Spleen (tissue), 11 donors: Measurements from ENCODE around the gene CACNA2D3. TPM values are rescaled to one million over a fixed set of nuclear protein-coding genes. Genes with fewer than 3 reads are reported as not detected.

ENCODE experiments used
- DNase-seq: peaks from one replicate; pipeline ENCODE4 v3.0.0-alpha.2; 2020
- H3K27ac ChIP-seq, 8 donors: fragments of 200-600 bp; sonication (generic) in 7 of 8; 1 replicate in 4 of 8; 2 replicates in 4 of 8; pipeline versions ENCODE4 v1.5.0 to v1.8.0; 2016 to 2021; ENCODE audit warnings: inconsistent platforms in 4 of 8, mild to moderate bottlenecking in 4 of 8, moderate library complexity in 1 of 8
- H3K27me3 ChIP-seq, 7 donors: fragments of 200-600 bp; sonication (generic) in 6 of 7; replicated peaks in 1 of 7; 1 replicate in 4 of 7; 2 replicates in 3 of 7; pipeline versions ENCODE4 v1.5.0 to v1.8.0; 2016 to 2021; ENCODE audit warnings: inconsistent platforms in 3 of 7, mild to moderate bottlenecking in 1 of 7
- H3K36me3 ChIP-seq, 6 donors: fragments of 200-600 bp; sonication (generic) in 5 of 6; 1 replicate in 4 of 6; 2 replicates in 2 of 6; pipeline versions ENCODE4 v1.5.0 to v1.8.0; 2016 to 2021; ENCODE audit warnings: inconsistent platforms in 2 of 6
- H3K4me1 ChIP-seq, 6 donors: fragments of 200-600 bp; sonication (generic) in 5 of 6; 1 replicate in 3 of 6; 2 replicates in 3 of 6; pipeline versions ENCODE4 v1.5.0 to v1.8.0; 2016 to 2021; ENCODE audit warnings: inconsistent platforms in 3 of 6
- H3K4me3 ChIP-seq, 8 donors: fragments of 200-600 bp; sonication (generic) in 7 of 8; 1 replicate in 4 of 8; 2 replicates in 4 of 8; pipeline versions ENCODE4 v1.5.0 to v1.8.0; 2016 to 2021; ENCODE audit warnings: inconsistent platforms in 4 of 8, mild to moderate bottlenecking in 4 of 8, moderate library complexity in 2 of 8
- H3K9me3 ChIP-seq, 8 donors: fragments of 200-600 bp; sonication (generic) in 7 of 8; 1 replicate in 4 of 8; 2 replicates in 4 of 8; pipeline versions ENCODE4 v1.5.0 to v1.8.0; 2016 to 2021; ENCODE audit warnings: inconsistent platforms in 4 of 8
- CTCF ChIP-seq, 11 experiments: fragments of 200-600 bp in 7 of 11; fragments of 450-650 bp in 4 of 11; sonication (generic) in 4 of 11; IDR thresholded peaks in 8 of 11; conservative IDR thresholded peaks in 3 of 11; 1 replicate in 7 of 11; 2 replicates in 4 of 11; pipeline versions ENCODE4 v1.4.0 to v1.8.0; 2016 to 2021; ENCODE audit warnings: antibody characterized with exemption in 11 of 11, inconsistent platforms in 4 of 11, mild to moderate bottlenecking in 1 of 11
- POLR2A ChIP-seq, 3 donors: fragments of 450-650 bp; IDR thresholded peaks; one replicate each; pipeline ENCODE4 v1.5.1; 2017; ENCODE audit warnings: antibody characterized with exemption in 3 of 3, mild to moderate bottlenecking in 1 of 3
- POLR2AphosphoS5 ChIP-seq, 3 donors: sonication (generic); formaldehyde crosslinking; IDR thresholded peaks; one replicate each; pipeline ENCODE4 v1.5.1; 2017; ENCODE audit warnings: antibody characterized with exemption in 3 of 3
- WGBS, 5 donors: extraction: QIAGEN DNeasy Blood & Tissue Kit in 3 of 5; methylation state at CpG; one replicate each; pipeline versions ENCODE4 v1.1.5 to v1.1.7; 2013 to 2018; 5-methylcytosine and 5-hydroxymethylcytosine counted together
- intact Hi-C: fragments of 100-400 bp; cut with DNase I; formaldehyde crosslinking; loops from one replicate; pipeline ENCODE4 v1.15.0; 2023; ENCODE audit warnings: low total_unique reads
- polyA plus RNA-seq, 3 donors: library from polyadenylated mRNA; stranded (reverse); fragments of 200-250 nt; gene quantifications; one replicate each; pipeline ENCODE4 v1.2.1, GENCODE V29; 2013
- total RNA-seq, 7 donors: library from RNA; depleted of rRNA in 3 of 7; stranded (reverse); fragments of >200 nt in 3 of 7; fragmentation: NEBNext Ultra II Directional in 4 of 7; extraction: Animal tissue kit (Norgen Biotek cat#: 25700) in 4 of 7; gene quantifications; one replicate each; pipeline versions ENCODE4 v1.1.0 to v1.2.1, GENCODE V29; 2016 to 2021
- donor health status: healthy with polysubstance abuse.
- donor health status: DM: no; HTN: no; CAD: no; lungs with moderate emphysema.
- donor health status: DM: no; HTN: no; CAD: no.
- donor health status: Bipolar disorder and iron deficiency.
- donor health status: healthy.
- donor health status: DM: no; HTN: no; CAD: no.
- donor health status: DM: yes; HTN: yes; CAD: no.

CACNA2D3 gene
- total and polyA plus RNA-seq, 10 donors = 0.83 to 4.9 (median 2.9) TPM

GRCh38 chr3:54954521-54954920 is 832.2 kb downstream of the CACNA2D3 start:
- Histone ChIP-seq H3K9me3 (no peaks in the 10 kb centered on the region), H3K4me3 (no peak overlapping the region), H3K27ac (no peak overlapping the region), H3K4me1 (peaks cover 0 to 19% (median 1%) of the 10 kb centered on the region in 6 donors), H3K27me3 (no peaks in the 10 kb centered on the region), H3K36me3 (no peaks in the 10 kb centered on the region)
- DNase-seq = no peak
- TF ChIP-seq POLR2A (IDR thresholded peaks at IDR 0.05) (no peak), CTCF (IDR thresholded peaks at IDR 0.05 in 8 of 11, conservative IDR thresholded peaks at IDR 0.05 in 3 of 11) (no peak), POLR2AphosphoS5 (IDR thresholded peaks at IDR 0.05) (no peak)
- intact Hi-C loops = no loop called here
- WGBS, 5 donors = 71 to 90% (median 79%) methylated on average over 5 of the region's 5 CpGs

- WGBS, 5 donors = 77 to 86% (median 84%) methylated on average over 3 of the region's 3 CpGs
- intact Hi-C loops = no loop called here
Measured at GRCh38 chr3:54955496-54955895, 833.1 kb downstream of the CACNA2D3 start.

GRCh38 chr3:54955941-54956340 is 833.6 kb downstream of the CACNA2D3 start:
- no peaks in the 10 kb centered on the region for H3K36me3 ChIP-seq
- H3K4me1 ChIP-seq = peaks cover 0 to 19% (median 1%) of the 10 kb centered on the region in 6 donors
- TF ChIP-seq POLR2AphosphoS5 (IDR thresholded peaks at IDR 0.05) (no peak), POLR2A (IDR thresholded peaks at IDR 0.05) (no peak), CTCF (IDR thresholded peaks at IDR 0.05 in 8 of 11, conservative IDR thresholded peaks at IDR 0.05 in 3 of 11) (no peak)
- H3K27ac ChIP-seq = no peak overlapping the region
- no peak overlapping the region for H3K4me3 ChIP-seq
- intact Hi-C loops = no loop called here
- 82 to 90% (median 85%) methylated on average over 6 of the region's 6 CpGs for WGBS, 5 donors
- no peaks in the 10 kb centered on the region for H3K9me3 ChIP-seq
- no peak for DNase-seq
- H3K27me3 ChIP-seq = no peaks in the 10 kb centered on the region

More at GRCh38 chr3:54955496-54955895, 833.1 kb downstream of the CACNA2D3 start:
- DNase-seq = no peak
- Histone ChIP-seq H3K27me3 (no peaks in the 10 kb centered on the region), H3K4me1 (peaks cover 0 to 19% (median 1%) of the 10 kb centered on the region in 6 donors), H3K4me3 (no peak overlapping the region), H3K27ac (no peak overlapping the region), H3K9me3 (no peaks in the 10 kb centered on the region), H3K36me3 (no peaks in the 10 kb centered on the region)
- TF ChIP-seq POLR2AphosphoS5 (IDR thresholded peaks at IDR 0.05) (no peak), CTCF (IDR thresholded peaks at IDR 0.05 in 8 of 11, conservative IDR thresholded peaks at IDR 0.05 in 3 of 11) (no peak), POLR2A (IDR thresholded peaks at IDR 0.05) (no peak)

GRCh38 chr3:54957711-54958110 is 835.4 kb downstream of the CACNA2D3 start:
- Histone ChIP-seq H3K27me3 (no peaks in the 10 kb centered on the region), H3K4me1 (peaks cover 0 to 19% (median 1%) of the 10 kb centered on the region in 6 donors), H3K4me3 (no peak overlapping the region), H3K27ac (no peak overlapping the region), H3K9me3 (no peaks in the 10 kb centered on the region), H3K36me3 (no peaks in the 10 kb centered on the region)
- WGBS, 5 donors = 88 to 91% (median 91%) methylated on average over 4 of the region's 4 CpGs
- TF ChIP-seq POLR2A (IDR thresholded peaks at IDR 0.05) (no peak), CTCF (IDR thresholded peaks at IDR 0.05 in 8 of 11, conservative IDR thresholded peaks at IDR 0.05 in 3 of 11) (no peak), POLR2AphosphoS5 (IDR thresholded peaks at IDR 0.05) (no peak)
- DNase-seq = no peak
- intact Hi-C loops = no loop called here
